Trophoblast cell (in vitro differentiated cells and primary cell): ENCODE data around the gene PDCD1LG2.

Source experiments
- DNase-seq, 2 donors: peaks; one replicate each; pipeline ENCODE4 v3.0.0-alpha.2; 2016
- H2AFZ ChIP-seq: 2 replicates; pipeline ENCODE4 v1.6.1; 2013; ENCODE audit warnings: low read length, moderate library complexity, mild to moderate bottlenecking; ENCODE audit not compliant: insufficient read depth, poor library complexity
- H2AK5ac ChIP-seq: 2 replicates; pipeline ENCODE4 v1.6.1; 2013; ENCODE audit warnings: mild to moderate bottlenecking, low read length
- H2BK120ac ChIP-seq: 2 replicates; pipeline ENCODE4 v1.6.1; 2013; ENCODE audit warnings: low read length, mild to moderate bottlenecking, moderate library complexity; ENCODE audit not compliant: insufficient read depth, poor library complexity
- H2BK12ac ChIP-seq: 2 replicates; pipeline ENCODE4 v1.6.1; 2013; ENCODE audit warnings: mild to moderate bottlenecking, low read length, moderate library complexity
- H2BK5ac ChIP-seq: 2 replicates; pipeline ENCODE4 v1.6.1; 2013; ENCODE audit warnings: low read length, low read depth, moderate library complexity, mild to moderate bottlenecking; ENCODE audit not compliant: poor library complexity
- H3K14ac ChIP-seq: 2 replicates; pipeline ENCODE4 v1.6.1; 2013; ENCODE audit warnings: mild to moderate bottlenecking, low read length
- H3K18ac ChIP-seq: 2 replicates; pipeline ENCODE4 v1.6.1; 2013; ENCODE audit warnings: mild to moderate bottlenecking, low read length
- H3K23ac ChIP-seq: 2 replicates; pipeline ENCODE4 v1.6.1; 2013; ENCODE audit warnings: low read length
- H3K27ac ChIP-seq: 2 replicates; pipeline ENCODE4 v1.5.1; 2013; ENCODE audit warnings: low read depth, mild to moderate bottlenecking, inconsistent platforms, low read length, moderate library complexity
- H3K27me3 ChIP-seq: 2 replicates; pipeline ENCODE4 v1.6.1; 2013; ENCODE audit warnings: inconsistent platforms, mild to moderate bottlenecking, low read length, moderate library complexity; ENCODE audit not compliant: insufficient read depth
- H3K36me3 ChIP-seq, 2 experiments: 1 replicate in 1 of 2; 2 replicates in 1 of 2; pipeline ENCODE4 v1.6.1; 2013; ENCODE audit warnings: low read length in 2 of 2, mild to moderate bottlenecking in 2 of 2, moderate library complexity in 1 of 2; ENCODE audit not compliant: insufficient read depth in 2 of 2, control insufficient read depth in 1 of 2
- H3K4ac ChIP-seq: 2 replicates; pipeline ENCODE4 v1.6.1; 2013; ENCODE audit warnings: low read depth, mild to moderate bottlenecking, low read length, moderate library complexity
- H3K4me1 ChIP-seq, 2 experiments: 1 replicate in 1 of 2; 2 replicates in 1 of 2; pipeline ENCODE4 v1.6.1; 2013; ENCODE audit warnings: low read length in 2 of 2, mild to moderate bottlenecking in 2 of 2, moderate library complexity in 1 of 2; ENCODE audit not compliant: insufficient read depth in 2 of 2, control insufficient read depth in 1 of 2
- H3K4me2 ChIP-seq: 2 replicates; pipeline ENCODE4 v1.6.1; 2013; ENCODE audit warnings: inconsistent platforms, mild to moderate bottlenecking, low read length, moderate library complexity
- H3K4me3 ChIP-seq: 2 replicates; pipeline ENCODE4 v1.5.1; 2013; ENCODE audit warnings: mild to moderate bottlenecking, low read depth, low read length, inconsistent platforms
- H3K79me1 ChIP-seq: one replicate; pipeline ENCODE4 v1.6.1; 2013; ENCODE audit warnings: low read length
- H3K79me2 ChIP-seq: 2 replicates; pipeline ENCODE4 v1.6.1; 2013; ENCODE audit warnings: low read length, mild to moderate bottlenecking; ENCODE audit not compliant: control insufficient read depth, insufficient read depth, poor library complexity
- H3K9ac ChIP-seq: 2 replicates; pipeline ENCODE4 v1.6.1; 2013; ENCODE audit warnings: mild to moderate bottlenecking, low read length
- H3K9me3 ChIP-seq: 2 replicates; pipeline ENCODE4 v1.6.1; 2013; ENCODE audit warnings: low read depth, mild to moderate bottlenecking, control low read depth, inconsistent platforms, low read length; ENCODE audit not compliant: insufficient read depth
- H4K12ac ChIP-seq: 2 replicates; pipeline ENCODE4 v1.6.1; 2013; ENCODE audit warnings: low read depth, mild to moderate bottlenecking, low read length, moderate library complexity
- H4K8ac ChIP-seq: 2 replicates; pipeline ENCODE4 v1.6.1; 2013; ENCODE audit warnings: low read depth, mild to moderate bottlenecking, low read length, moderate library complexity
- H4K91ac ChIP-seq: one replicate; pipeline ENCODE4 v1.6.1; 2013; ENCODE audit warnings: low read depth, mild to moderate bottlenecking, low read length, moderate library complexity
- WGBS: extraction: QIAGEN DNeasy Blood & Tissue Kit; methylation state at CpG from one replicate; pipeline ENCODE4 v1.1.7; 2013; ENCODE audit warnings: missing lambda C conversion rate; ENCODE audit not compliant: insufficient read length, insufficient coverage; ENCODE audit errors: extremely low coverage; 5-methylcytosine and 5-hydroxymethylcytosine counted together

PDCD1LG2 gene

DNA sequence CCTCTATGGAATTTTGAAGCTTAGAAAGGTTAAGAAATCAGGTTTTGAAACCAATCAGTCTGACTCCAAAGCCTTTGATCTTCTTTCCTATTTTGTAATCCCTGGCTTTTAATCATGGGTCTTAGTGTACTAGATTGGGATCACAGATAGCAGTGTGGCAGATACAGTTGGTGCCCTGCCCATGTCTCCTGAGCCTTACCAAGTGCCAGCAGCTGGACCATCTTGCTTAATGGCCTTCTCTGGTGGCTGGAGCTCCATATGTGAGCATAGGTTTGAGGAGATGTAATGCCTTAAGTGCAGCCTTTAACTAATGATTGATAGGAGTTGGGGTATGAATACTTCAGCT lies 101.8 kb downstream of the PDCD1LG2 start:
- no peak overlapping the region for H2AFZ ChIP-seq
- H4K91ac ChIP-seq = no peak overlapping the region
- no peak overlapping the region for H3K27ac ChIP-seq
- H3K4me1 ChIP-seq = no peaks in the 10 kb centered on the region
- H3K4me2 ChIP-seq = no peak overlapping the region
- no peak overlapping the region for H3K4me3 ChIP-seq
- no peak overlapping the region for H3K9ac ChIP-seq
- no peak overlapping the region for H3K23ac ChIP-seq
- H4K8ac ChIP-seq = no peak overlapping the region
- no peaks in the 10 kb centered on the region for H3K36me3 ChIP-seq
- no peak for DNase-seq
- no peak overlapping the region for H2BK120ac ChIP-seq
- H2AK5ac ChIP-seq = no peak overlapping the region
- H3K18ac ChIP-seq = no peak overlapping the region
- H3K79me2 ChIP-seq = no peaks in the 10 kb centered on the region
- H2BK12ac ChIP-seq = no peak overlapping the region
- no peak overlapping the region for H2BK5ac ChIP-seq
- H3K14ac ChIP-seq = no peak overlapping the region
- H3K4ac ChIP-seq = no peak overlapping the region
- no peaks in the 10 kb centered on the region for H3K79me1 ChIP-seq
- H3K27me3 ChIP-seq = no peaks in the 10 kb centered on the region
- H3K9me3 ChIP-seq = no peaks in the 10 kb centered on the region
- no peak overlapping the region for H4K12ac ChIP-seq

DNA sequence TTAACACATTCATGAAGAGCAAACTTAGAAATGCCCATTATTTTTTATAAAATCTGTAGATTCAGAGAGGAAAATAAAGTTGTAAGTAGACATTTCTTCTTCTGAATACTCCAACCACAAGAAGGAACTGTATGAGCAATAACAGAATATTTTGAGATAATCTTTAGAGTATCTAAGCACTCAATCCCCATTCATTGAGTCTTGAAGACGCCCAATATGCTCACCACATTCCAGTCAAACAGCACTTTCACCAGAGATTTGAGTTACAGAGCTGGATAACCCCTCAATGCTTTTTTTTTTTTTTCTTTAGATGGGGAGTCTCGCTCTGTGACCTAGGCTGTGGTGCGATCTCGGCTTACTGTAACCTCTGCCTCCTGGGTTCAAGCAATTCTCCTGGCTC lies 103.9 kb downstream of the PDCD1LG2 start:
- Histone ChIP-seq H3K79me1 (no peaks in the 10 kb centered on the region), H3K9me3 (no peaks in the 10 kb centered on the region), H3K9ac (no peak overlapping the region), H3K4me1 (no peaks in the 10 kb centered on the region), H2BK120ac (no peak overlapping the region), H4K12ac (no peak overlapping the region), H3K79me2 (no peaks in the 10 kb centered on the region), H4K91ac (no peak overlapping the region), H3K4me2 (no peak overlapping the region), H3K4me3 (no peak overlapping the region), H3K27ac (no peak overlapping the region), H2BK12ac (no peak overlapping the region), H3K27me3 (no peaks in the 10 kb centered on the region), H3K23ac (no peak overlapping the region), H2AK5ac (no peak overlapping the region), H3K36me3 (no peaks in the 10 kb centered on the region), H3K4ac (no peak overlapping the region), H3K14ac (no peak overlapping the region), H4K8ac (no peak overlapping the region), H3K18ac (no peak overlapping the region), H2BK5ac (no peak overlapping the region), H2AFZ (no peak overlapping the region)
- WGBS = no CpG with 5 or more reads among the region's 4 CpGs
- DNase-seq = no peak

DNA sequence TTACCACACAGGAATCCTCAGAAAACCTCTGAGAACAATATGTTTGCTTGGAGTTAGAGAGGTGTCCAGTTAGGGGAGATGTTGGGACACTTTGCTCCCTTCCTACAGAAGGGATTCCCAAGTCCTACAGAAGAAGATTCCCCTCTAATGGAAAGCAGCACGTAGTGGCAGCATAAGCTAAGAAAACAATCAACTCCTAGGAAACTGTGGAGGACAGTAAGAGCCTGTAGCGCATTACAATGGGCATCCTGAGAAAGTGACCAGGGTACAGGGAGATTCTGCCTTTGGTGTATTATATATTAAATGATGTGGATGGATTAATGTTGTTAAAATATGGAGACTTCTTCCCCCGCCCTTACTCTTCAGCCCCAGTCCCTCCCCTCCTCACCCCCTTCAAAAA lies 104.7 kb downstream of the PDCD1LG2 start:
- H4K8ac ChIP-seq = no peak overlapping the region
- no peak overlapping the region for H3K18ac ChIP-seq
- no peak overlapping the region for H3K4me3 ChIP-seq
- no peaks in the 10 kb centered on the region for H3K36me3 ChIP-seq
- H2BK5ac ChIP-seq = no peak overlapping the region
- no peak overlapping the region for H3K4me2 ChIP-seq
- no peak overlapping the region for H3K4ac ChIP-seq
- WGBS = no CpG with 5 or more reads among the region's 3 CpGs
- no peak overlapping the region for H4K91ac ChIP-seq
- no peaks in the 10 kb centered on the region for H3K9me3 ChIP-seq
- H3K4me1 ChIP-seq = no peaks in the 10 kb centered on the region
- no peak for DNase-seq
- no peak overlapping the region for H3K27ac ChIP-seq
- no peak overlapping the region for H2BK12ac ChIP-seq
- H4K12ac ChIP-seq = no peak overlapping the region
- H3K79me1 ChIP-seq = no peaks in the 10 kb centered on the region
- no peak overlapping the region for H2AK5ac ChIP-seq
- no peaks in the 10 kb centered on the region for H3K27me3 ChIP-seq
- H3K23ac ChIP-seq = no peak overlapping the region
- H3K79me2 ChIP-seq = no peaks in the 10 kb centered on the region
- H2BK120ac ChIP-seq = no peak overlapping the region
- no peak overlapping the region for H3K9ac ChIP-seq
- no peak overlapping the region for H2AFZ ChIP-seq
- H3K14ac ChIP-seq = no peak overlapping the region

DNA sequence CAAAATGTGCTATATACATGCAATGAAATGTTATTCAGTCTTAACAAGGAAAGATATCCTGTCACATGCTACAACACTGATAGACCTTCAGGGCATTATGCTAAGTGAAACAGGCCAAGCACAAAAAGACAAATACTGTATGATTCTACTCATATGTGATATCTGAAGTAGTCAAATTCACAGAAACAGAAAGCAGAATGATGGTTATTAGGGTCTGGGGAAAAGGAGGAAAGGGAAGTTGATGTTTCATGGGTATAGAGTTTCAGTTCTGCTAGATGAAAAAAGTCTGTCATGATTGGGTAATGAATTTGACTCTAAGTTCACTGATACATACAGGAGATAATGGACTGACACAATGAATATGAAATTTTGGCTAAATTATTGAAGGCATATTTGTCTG lies 107.4 kb downstream of the PDCD1LG2 start:
- Histone ChIP-seq H4K8ac (no peak overlapping the region), H4K91ac (no peak overlapping the region), H3K36me3 (no peaks in the 10 kb centered on the region), H2AFZ (no peak overlapping the region), H2BK12ac (no peak overlapping the region), H3K79me1 (no peaks in the 10 kb centered on the region), H2BK120ac (no peak overlapping the region), H2AK5ac (no peak overlapping the region), H3K14ac (no peak overlapping the region), H3K27me3 (no peaks in the 10 kb centered on the region), H3K4me2 (no peak overlapping the region), H4K12ac (no peak overlapping the region), H3K9ac (no peak overlapping the region), H3K4ac (no peak overlapping the region), H3K18ac (no peak overlapping the region), H3K4me1 (no peaks in the 10 kb centered on the region), H3K27ac (no peak overlapping the region), H2BK5ac (no peak overlapping the region), H3K79me2 (no peaks in the 10 kb centered on the region), H3K23ac (no peak overlapping the region), H3K4me3 (no peak overlapping the region), H3K9me3 (no peaks in the 10 kb centered on the region)
- no peak for DNase-seq

DNA sequence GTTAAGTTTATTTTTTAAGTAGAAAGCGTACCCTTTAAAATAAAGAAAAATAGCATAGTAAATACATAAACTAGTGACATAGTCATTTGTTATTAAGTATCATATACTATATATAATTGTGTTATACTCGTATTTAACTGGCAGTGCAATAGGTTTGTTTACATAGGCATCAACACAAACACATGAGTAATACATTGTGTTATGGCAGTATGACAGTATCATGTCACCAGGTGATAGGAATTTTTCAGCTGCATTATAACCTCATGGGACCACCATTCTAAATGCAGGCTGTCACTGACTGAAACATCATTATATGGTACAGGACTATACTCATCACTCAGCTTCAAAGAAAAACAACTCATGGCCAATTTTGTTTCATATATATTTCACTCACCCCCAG lies 110.2 kb downstream of the PDCD1LG2 start:
- Histone ChIP-seq H2BK5ac (no peak overlapping the region), H3K14ac (no peak overlapping the region), H3K4me1 (no peaks in the 10 kb centered on the region), H2AFZ (no peak overlapping the region), H4K12ac (no peak overlapping the region), H3K9me3 (no peaks in the 10 kb centered on the region), H3K4me2 (no peak overlapping the region), H3K18ac (no peak overlapping the region), H3K23ac (no peak overlapping the region), H3K79me1 (no peaks in the 10 kb centered on the region), H3K9ac (no peak overlapping the region), H3K79me2 (no peaks in the 10 kb centered on the region), H3K4ac (no peak overlapping the region), H3K4me3 (no peak overlapping the region), H4K91ac (no peak overlapping the region), H3K27ac (no peak overlapping the region), H2AK5ac (no peak overlapping the region), H4K8ac (no peak overlapping the region), H2BK12ac (no peak overlapping the region), H3K36me3 (no peaks in the 10 kb centered on the region), H3K27me3 (no peaks in the 10 kb centered on the region), H2BK120ac (no peak overlapping the region)
- WGBS = no CpG with 5 or more reads among the region's 2 CpGs
- DNase-seq = no peak
